ENCODE measurements around the gene RMRP. TPM values are rescaled to one million over a fixed set of nuclear protein-coding genes. Genes with fewer than 3 reads are reported as not detected.

RMRP gene
- total and polyA plus RNA-seq, 2 donors from 2014 or later, result 36,256 TPM; not detected in 1

GRCh38 chr9:35684921-35685320 is 27.1 kb upstream of the RMRP start:
- no peak for TF ChIP-seq CTCF (IDR thresholded peaks at IDR 0.05; ENCODE audit: borderline replicate concordance, extremely low read depth, insufficient read depth)
- no peak for FAIRE-seq
- no peak overlapping the region for H3K27ac ChIP-seq (ENCODE audit: low read depth in 2 of 2, low read length in 2 of 2)
- intact Hi-C loops (cut with DNase I), result no loop called here
- peaks cover 0 to 6% (median 0%) of the 10 kb centered on the region in 3 donors for H3K4me1 ChIP-seq (ENCODE audit: control insufficient read depth in 2 of 3, insufficient read depth in 2 of 3, low read depth in 1 of 3, low read length in 3 of 3)
- H3K36me3 ChIP-seq (ENCODE audit: control insufficient read depth in 2 of 3, insufficient read depth in 3 of 3, low read length in 3 of 3), result peaks cover 0 to 2% (median 0%) of the 10 kb centered on the region in 3 donors
- no peak overlapping the region for H3K4me3 ChIP-seq (ENCODE audit: low read length in 3 of 3)
- no peaks in the 10 kb centered on the region for H3K27me3 ChIP-seq (ENCODE audit: control insufficient read depth, insufficient read depth, low read length)
- H3K9me3 ChIP-seq (ENCODE audit: control insufficient read depth in 2 of 3, insufficient read depth in 1 of 3, low read length in 3 of 3), result no peaks in the 10 kb centered on the region
- DNase-seq, result no peak
- no peak overlapping the region for H3K9ac ChIP-seq (ENCODE audit: low read length in 3 of 3)

- Histone ChIP-seq H3K4me1 (ENCODE audit: control insufficient read depth in 2 of 3, insufficient read depth in 2 of 3, low read depth in 1 of 3, low read length in 3 of 3) (peaks cover 0 to 5% (median 0%) of the 10 kb centered on the region in 3 donors), H3K4me3 (ENCODE audit: low read length in 3 of 3) (no peak overlapping the region), H3K36me3 (ENCODE audit: control insufficient read depth in 2 of 3, insufficient read depth in 3 of 3, low read length in 3 of 3) (peaks cover 0 to 2% (median 0%) of the 10 kb centered on the region in 3 donors), H3K9me3 (ENCODE audit: control insufficient read depth in 2 of 3, insufficient read depth in 1 of 3, low read length in 3 of 3) (no peaks in the 10 kb centered on the region), H3K9ac (ENCODE audit: low read length in 3 of 3) (no peak overlapping the region), H3K27ac (ENCODE audit: low read depth in 2 of 2, low read length in 2 of 2) (no peak overlapping the region), H3K27me3 (ENCODE audit: control insufficient read depth, insufficient read depth, low read length) (no peaks in the 10 kb centered on the region)
- DNase-seq, result no peak
- FAIRE-seq, result no peak
- no peak for TF ChIP-seq CTCF (IDR thresholded peaks at IDR 0.05; ENCODE audit: borderline replicate concordance, extremely low read depth, insufficient read depth)
- intact Hi-C loops (cut with DNase I), result no loop called here
Observed at GRCh38 chr9:35683323-35683722, 25.5 kb upstream of the RMRP start.

GRCh38 chr9:35682520-35683315 is 24.9 kb upstream of the RMRP start:
- Histone ChIP-seq H3K27me3 (ENCODE audit: control insufficient read depth, insufficient read depth, low read length) (no peaks in the 10 kb centered on the region), H3K27ac (ENCODE audit: low read depth in 2 of 2, low read length in 2 of 2) (no peak overlapping the region), H3K9me3 (ENCODE audit: control insufficient read depth in 2 of 3, insufficient read depth in 1 of 3, low read length in 3 of 3) (no peaks in the 10 kb centered on the region), H3K4me1 (ENCODE audit: control insufficient read depth in 2 of 3, insufficient read depth in 2 of 3, low read depth in 1 of 3, low read length in 3 of 3) (peaks cover 0 to 2% (median 0%) of the 10 kb centered on the region in 3 donors), H3K9ac (ENCODE audit: low read length in 3 of 3) (no peak overlapping the region), H3K36me3 (ENCODE audit: control insufficient read depth in 2 of 3, insufficient read depth in 3 of 3, low read length in 3 of 3) (peaks cover 0 to 2% (median 0%) of the 10 kb centered on the region in 3 donors), H3K4me3 (ENCODE audit: low read length in 3 of 3) (no peak overlapping the region)
- DNase-seq (no peak), FAIRE-seq (no peak)
- intact Hi-C loops (cut with DNase I), result no loop called here
- no peak for TF ChIP-seq CTCF (IDR thresholded peaks at IDR 0.05; ENCODE audit: borderline replicate concordance, extremely low read depth, insufficient read depth)

Measured in kidney (tissue), 14 donors.